ENCODE data around the gene CD300E. TPM values are rescaled to one million over a fixed set of nuclear protein-coding genes. Genes with fewer than 3 reads are reported as not detected.

CD300E gene
- total RNA-seq, 1 donor from 2014 or later: not detected

DNA sequence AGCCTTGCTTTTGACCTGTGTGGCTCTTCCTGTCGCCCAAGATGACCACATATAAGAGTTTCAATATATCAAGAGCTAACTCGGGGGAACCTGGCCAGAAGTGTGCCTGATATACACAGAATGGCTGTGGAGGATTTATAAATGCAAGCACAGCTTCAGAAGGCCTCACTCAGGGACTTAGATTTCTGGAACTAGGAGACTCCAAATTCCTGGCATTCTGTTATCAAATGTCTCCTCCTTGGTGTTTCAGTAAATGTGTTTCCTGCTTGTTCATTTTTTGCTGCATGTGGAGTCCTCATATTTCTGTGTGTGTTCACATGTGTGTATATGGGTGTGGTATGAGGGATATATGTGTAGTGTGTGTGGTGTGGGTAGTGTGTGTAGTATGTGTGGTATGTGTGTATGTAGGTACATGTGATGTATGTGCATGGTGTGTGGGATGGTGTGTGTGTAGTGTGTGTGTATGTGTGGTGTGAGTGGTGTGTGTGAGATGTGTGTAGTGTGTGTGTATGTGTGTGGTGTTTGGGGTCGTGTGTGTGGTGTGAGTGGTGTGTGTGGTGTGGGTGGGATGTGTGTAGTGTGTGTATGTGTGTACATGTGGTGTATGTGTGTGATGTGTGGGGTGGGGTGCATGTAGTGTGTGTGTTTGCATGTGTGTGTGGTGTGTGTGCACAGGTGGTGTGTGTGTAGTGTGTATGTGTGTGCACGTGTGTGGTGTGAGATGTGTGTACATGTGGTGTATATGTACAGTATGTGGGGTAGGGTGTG lies 55.2 kb downstream of the CD300E start:
- no peak for TF ChIP-seq CTCF (conservative IDR thresholded peaks at IDR 0.05; ENCODE audit: low read depth, low read length)
- DNase-seq (ENCODE audit: low read depth): no peak
- no peak overlapping the region for H3K4me3 ChIP-seq (ENCODE audit: low read depth, low read length)

GRCh38 chr17:74567397-74567796 lies 56.1 kb downstream of the CD300E start, which contains the start of gene CD300H:
Gene CD300H, minus strand, starts transcription at chr17:74567509.
- DNase-seq (ENCODE audit: low read depth): no peak
- H3K4me3 ChIP-seq (ENCODE audit: low read depth, low read length): no peak within 1 kb of the TSS
- TF ChIP-seq CTCF (conservative IDR thresholded peaks at IDR 0.05; ENCODE audit: low read depth, low read length): no peak

DNA sequence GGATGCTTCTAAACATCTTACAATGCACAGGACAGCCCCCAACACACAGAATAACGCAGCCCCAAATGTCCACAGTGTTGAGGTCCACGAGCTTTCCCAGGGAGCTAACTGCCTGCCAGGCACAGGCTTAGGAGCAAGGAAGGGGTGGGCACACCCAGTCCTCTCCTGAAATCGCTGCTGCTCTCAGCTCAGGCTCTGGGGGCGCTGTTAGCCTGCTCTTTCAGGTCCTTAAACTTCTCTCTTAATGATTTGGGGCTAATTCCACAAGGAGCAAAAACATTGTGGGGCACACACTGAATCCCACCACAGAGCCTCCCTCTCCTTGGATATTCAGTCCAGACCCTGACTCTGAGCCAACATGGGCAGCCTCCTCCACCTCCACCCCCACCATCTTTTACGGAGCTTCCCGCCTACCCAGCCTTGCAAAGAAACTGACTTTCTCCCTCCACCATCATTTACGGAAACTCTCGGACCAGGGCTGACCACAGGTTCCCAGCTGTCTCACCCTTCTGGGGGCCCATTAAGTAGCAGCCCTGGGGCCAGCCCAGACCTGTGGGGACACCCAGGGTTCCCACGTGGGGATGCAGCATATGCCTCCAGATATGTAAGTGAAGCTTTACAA lies 57.3 kb downstream of the CD300E start:
- peak; percentile 69 for TF ChIP-seq CTCF (conservative IDR thresholded peaks at IDR 0.05; ENCODE audit: low read depth, low read length)
- no peak for DNase-seq (ENCODE audit: low read depth)
- H3K4me3 ChIP-seq (ENCODE audit: low read depth, low read length): no peak overlapping the region

DNA sequence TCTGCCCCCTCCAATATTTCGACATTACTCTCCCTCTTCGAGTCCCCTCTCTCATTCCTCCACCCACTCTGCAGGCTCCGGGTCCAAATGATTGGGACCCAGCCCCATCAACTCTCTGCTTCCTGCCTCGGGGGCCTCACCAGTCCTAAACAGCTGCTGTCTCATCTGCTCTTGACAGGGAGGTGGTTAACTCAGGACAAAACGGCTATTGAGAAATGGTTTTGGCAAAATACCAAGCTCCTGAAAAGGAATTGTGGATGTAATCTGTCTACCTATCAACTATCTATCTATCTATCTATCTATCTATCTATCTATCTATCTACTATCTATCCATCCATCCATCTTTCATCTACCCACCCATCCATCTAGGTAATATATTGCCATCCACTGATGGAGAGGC lies 58.4 kb downstream of the CD300E start:
- no peak overlapping the region for H3K4me3 ChIP-seq (ENCODE audit: low read depth, low read length)
- no peak for TF ChIP-seq CTCF (conservative IDR thresholded peaks at IDR 0.05; ENCODE audit: low read depth, low read length)
- no peak for DNase-seq (ENCODE audit: low read depth)

- no peak for DNase-seq (ENCODE audit: low read depth)
- H3K4me3 ChIP-seq (ENCODE audit: low read depth, low read length): no peak overlapping the region
- no peak for TF ChIP-seq CTCF (conservative IDR thresholded peaks at IDR 0.05; ENCODE audit: low read depth, low read length)
Observed at GRCh38 chr17:74563358-74563757, 60.2 kb downstream of the CD300E start.

DNA sequence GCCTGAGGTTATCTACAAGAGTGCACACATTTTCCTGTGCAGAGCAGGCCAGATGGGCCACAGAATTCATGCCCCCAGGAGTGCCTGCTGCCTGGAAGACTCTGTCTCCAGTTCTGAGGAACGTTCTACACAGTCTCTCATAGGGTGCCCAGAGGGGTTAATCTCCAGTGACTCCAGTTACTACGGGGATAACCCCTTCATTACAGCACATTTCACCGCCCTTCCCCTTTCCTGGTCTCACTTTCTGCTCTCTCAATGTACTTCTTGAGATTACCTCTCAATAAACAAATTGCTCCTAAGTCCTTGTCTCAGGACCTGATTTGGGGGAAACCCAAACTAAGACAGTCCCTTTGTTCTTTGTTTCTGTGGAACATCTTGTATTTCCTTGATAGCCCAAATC lies 62.0 kb downstream of the CD300E start:
- no peak overlapping the region for H3K4me3 ChIP-seq (ENCODE audit: low read depth, low read length)
- no peak for DNase-seq (ENCODE audit: low read depth)
- TF ChIP-seq CTCF (conservative IDR thresholded peaks at IDR 0.05; ENCODE audit: low read depth, low read length): no peak

Other genes with a start within 250 kb of the CD300E start
- 48.3 and 61.7 TPM in 2 replicates for gene GPRC5C, start 191.7 kb downstream of the CD300E start, total RNA-seq
- not detected in 2 replicates for gene CD300A, start 157.1 kb downstream of the CD300E start, total RNA-seq
- gene CD300LB, start 92.3 kb downstream of the CD300E start, total RNA-seq: not detected in 2 replicates
- gene CD300C, start 77.6 kb downstream of the CD300E start, total RNA-seq: 0.06 TPM in 1 of 2 replicates, not detected in the other
- not detected in 2 replicates for gene CD300H, start 56.2 kb downstream of the CD300E start, total RNA-seq
- gene CD300LD, start 31.5 kb downstream of the CD300E start, total RNA-seq: not detected in 2 replicates
- not detected in 2 replicates for gene CD300LF, start 89.2 kb upstream of the CD300E start, total RNA-seq
- 0.14 TPM in 1 of 2 replicates, not detected in the other for gene RAB37, start 113.5 kb upstream of the CD300E start, total RNA-seq
- gene NHERF1, start 124.9 kb upstream of the CD300E start, total RNA-seq: 45.1 and 64.6 TPM in 2 replicates
- gene NAT9, start 152.6 kb upstream of the CD300E start, total RNA-seq: 18.2 and 24.5 TPM in 2 replicates
- gene GRIN2C, start 236.1 kb upstream of the CD300E start, total RNA-seq: not detected in 2 replicates
- gene FDXR, start 249.3 kb upstream of the CD300E start, total RNA-seq: 21.9 and 31.5 TPM in 2 replicates

Data from epithelial cell of proximal tubule (primary cell).